Measurements from ENCODE around the gene FFAR3.

The FFAR3 gene, protein sequence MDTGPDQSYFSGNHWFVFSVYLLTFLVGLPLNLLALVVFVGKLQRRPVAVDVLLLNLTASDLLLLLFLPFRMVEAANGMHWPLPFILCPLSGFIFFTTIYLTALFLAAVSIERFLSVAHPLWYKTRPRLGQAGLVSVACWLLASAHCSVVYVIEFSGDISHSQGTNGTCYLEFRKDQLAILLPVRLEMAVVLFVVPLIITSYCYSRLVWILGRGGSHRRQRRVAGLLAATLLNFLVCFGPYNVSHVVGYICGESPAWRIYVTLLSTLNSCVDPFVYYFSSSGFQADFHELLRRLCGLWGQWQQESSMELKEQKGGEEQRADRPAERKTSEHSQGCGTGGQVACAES

DNA sequence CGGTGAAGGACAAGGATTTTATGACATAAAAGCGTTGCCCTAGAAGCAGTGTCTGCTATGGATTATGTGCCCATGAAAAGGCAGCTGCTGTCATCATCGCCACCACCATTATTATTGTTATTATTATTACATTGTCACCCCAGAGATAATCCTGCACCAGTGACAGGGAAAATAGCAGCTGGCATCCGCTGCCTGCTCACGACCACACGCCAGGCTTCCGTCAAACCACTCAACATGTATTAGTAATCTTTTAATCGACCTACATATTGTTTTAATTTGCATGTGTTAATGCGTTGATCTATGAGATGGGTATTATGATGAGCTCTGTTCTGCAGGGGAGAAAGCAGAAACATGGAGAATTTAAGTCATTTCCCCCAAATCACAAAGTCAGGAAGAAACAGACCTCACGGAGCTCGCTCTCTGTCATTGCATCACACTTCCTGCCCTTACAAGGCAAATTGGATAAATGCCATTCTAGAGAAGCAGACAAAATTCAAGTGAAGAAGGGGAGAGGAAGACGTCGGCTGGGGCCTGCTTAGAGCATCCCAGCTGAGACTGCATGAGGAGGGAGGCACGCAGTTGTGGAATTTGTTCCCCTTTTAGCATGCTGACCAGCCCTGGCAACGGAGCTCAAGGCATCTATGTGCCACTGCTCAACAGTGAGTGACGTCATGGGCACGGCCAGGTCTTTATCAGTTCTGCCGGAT, at the start of gene FFAR3:
Gene FFAR3 (plus strand): TSS at position 594 of the 707 bp plus-strand sequence. CDS start 431 bp downstream, outside the sequence.
- no peak for DNase-seq (ENCODE audit: low spot score)

DNA sequence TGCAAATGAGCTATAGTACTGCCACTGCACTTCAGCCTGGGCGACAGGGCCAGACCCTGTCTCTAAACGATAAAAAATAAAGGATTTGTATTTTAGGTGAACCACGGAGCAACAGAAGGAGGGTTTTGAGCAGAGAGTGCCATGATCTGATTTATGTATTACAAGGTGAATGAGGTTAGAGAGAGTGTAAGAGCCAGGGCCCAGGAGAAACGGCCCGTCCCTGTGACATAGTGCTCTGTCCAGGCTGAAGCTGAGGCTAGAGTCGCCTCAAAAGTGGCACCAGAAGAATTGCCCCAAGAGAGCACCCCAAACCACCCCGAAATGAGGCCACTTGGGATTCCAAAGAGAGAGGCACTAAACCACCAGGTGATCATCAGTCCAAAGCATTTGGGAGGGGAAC, 49.4 kb upstream of the FFAR3 start:
- no peak for DNase-seq (ENCODE audit: low spot score)

DNA sequence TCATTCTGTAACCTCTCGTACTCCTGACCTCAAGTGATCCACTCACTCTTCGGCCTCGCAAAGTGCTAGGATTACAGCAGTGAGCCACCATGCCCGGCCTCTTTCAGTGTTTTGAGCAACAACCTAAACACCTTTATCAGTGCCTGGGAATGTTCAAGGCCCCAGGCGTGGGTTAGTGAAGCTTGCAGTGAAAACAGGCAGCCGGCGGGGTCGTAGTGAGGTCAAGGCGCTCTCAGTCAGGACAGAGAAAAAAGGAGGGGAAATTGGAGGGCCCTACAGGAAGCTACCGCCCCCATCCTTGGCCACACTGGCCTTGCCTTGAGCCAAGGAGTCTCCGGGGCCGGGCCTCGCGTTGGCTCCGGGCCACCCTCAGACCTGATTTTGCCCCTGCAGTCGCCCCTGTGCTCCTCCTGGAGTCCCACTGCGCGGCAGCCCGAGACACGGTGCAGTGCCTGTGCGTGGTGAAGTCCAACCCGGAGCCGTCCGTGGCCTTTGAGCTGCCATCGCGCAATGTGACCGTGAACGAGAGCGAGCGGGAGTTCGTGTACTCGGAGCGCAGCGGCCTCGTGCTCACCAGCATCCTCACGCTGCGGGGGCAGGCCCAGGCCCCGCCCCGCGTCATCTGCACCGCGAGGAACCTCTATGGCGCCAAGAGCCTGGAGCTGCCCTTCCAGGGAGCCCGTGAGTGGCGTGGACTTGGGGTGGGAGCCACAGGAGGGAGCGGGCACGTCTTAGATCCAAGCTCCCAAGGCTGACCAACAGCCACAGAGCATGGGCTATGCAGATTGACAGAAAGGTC, 48.6 kb upstream of the FFAR3 start:
- DNase-seq (ENCODE audit: low spot score), result no peak

DNA sequence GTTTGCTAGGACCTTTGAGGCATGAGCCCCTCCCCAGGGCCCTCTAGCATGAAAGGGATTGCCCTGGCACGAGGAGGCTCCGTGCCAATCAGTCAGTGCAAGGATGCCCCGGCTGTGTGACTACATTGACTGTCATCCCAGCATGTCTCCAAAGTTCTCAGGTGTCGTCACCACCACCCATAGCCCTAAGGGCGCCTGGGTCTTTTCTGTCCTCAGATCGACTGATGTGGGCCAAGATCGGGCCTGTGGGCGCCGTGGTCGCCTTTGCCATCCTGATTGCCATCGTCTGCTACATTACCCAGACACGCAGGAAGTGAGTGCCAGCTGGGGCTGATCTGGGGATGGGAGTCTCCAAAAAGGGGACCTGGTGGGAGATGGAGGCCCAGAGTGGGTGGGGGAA, 47.9 kb upstream of the FFAR3 start:
- DNase-seq (ENCODE audit: low spot score), result no peak

DNA sequence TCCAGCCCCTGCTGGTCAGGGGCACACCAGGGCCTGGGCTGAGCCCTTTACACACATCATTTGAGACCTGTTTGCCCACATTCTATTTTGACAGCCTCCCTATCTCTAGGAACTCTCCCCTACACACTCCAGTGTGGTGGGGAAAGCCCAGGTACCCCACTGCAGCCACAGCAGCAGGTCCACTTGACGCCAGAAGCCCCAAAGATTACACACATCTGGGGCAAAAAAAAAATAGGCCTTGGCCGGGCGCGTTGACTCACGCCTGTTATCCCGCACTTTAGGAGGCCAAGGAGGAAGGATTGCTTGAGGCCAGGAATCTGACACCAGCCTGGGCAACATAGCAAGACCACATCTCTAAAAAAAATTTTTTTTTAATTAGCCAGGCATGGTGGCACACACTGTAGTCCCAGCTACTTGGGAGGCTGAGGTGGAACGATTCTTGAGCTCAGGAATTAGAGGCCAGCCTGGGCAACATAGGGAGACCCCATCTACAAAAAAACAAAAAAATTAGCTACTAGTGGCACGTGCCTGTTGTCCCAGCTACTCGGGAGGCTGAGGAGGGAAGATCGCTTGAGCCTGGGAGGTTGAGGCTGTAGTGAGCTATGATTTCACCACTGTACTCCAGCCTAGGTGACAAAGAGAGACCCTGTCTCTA, 47.3 kb upstream of the FFAR3 start:
- no peak for DNase-seq (ENCODE audit: low spot score)

DNA sequence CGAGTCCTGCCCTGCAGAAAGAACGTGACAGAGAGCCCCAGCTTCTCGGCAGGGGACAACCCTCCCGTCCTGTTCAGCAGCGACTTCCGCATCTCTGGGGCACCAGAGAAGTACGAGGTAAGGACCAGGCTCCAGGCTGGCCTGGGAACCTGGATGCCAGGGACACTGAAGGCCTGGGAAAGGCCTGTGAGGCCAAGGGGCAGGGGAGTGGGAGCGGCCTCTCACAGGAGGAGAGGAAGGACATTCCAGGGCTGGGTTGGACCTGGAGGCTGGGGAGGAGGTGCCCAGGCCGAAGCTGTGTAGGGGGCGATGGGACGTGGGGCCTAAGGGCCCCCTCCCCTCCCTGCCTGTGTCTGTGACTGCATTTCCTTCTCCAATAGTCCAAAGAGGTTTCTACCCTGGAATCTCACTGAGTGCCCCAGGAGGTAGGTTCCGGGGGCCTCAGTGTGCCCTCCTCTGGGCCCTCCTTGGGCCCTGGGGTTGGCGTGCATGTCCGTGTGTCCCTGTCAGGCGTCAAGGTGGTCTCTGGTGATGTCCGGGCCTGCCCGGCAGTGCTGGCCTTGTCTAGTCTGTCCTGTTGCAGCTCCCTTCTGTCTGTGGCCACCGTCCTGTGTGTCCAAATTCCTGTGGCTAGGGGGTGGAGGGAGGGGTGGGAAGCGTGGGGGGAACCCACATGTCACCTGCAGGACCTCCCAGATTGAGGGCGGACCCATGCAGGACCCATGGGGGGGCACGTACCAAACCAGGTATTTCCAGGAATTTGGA, 46.2 kb upstream of the FFAR3 start:
- no peak for DNase-seq (ENCODE audit: low spot score)

DNA sequence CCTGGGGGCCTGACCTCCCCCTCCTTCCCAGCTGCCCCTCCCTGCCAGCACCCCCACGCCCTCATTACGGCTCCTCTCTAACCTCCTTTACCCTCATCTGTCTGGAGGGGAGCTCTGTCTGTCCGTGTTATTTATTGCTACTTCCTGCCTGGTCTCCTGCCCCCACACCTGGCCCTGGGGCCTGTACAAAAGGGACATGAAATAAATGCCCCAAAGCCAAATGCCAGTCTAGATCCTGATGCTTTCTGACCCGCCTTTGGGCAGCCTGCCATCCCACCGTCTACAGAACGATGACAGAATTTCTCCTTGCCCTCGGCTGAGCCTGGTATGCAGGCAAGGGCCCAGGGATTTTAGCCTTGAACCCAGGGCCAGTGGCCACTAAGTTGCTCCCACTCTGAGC, 44.7 kb upstream of the FFAR3 start:
- DNase-seq (ENCODE audit: low spot score), result no peak

DNA sequence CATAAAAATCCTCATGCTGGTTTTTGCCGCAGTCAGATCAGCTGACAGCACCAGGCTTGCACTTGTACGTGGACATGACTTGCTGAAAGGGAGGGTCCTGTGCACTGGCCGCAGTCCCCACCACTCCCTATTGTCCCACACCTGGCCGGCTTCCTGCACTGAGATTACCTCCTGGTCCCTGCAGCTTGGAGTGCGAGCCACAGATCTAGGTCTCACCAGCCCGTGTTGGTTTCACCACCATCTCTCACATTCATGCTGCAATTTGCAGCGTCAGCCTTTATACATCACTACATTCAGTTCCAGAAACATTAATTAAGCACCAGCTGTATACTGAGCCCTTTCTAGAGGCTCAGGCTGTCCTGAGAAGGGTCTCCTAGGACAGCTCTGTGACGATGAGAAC, 44.2 kb upstream of the FFAR3 start:
- DNase-seq (ENCODE audit: low spot score), result no peak

DNA sequence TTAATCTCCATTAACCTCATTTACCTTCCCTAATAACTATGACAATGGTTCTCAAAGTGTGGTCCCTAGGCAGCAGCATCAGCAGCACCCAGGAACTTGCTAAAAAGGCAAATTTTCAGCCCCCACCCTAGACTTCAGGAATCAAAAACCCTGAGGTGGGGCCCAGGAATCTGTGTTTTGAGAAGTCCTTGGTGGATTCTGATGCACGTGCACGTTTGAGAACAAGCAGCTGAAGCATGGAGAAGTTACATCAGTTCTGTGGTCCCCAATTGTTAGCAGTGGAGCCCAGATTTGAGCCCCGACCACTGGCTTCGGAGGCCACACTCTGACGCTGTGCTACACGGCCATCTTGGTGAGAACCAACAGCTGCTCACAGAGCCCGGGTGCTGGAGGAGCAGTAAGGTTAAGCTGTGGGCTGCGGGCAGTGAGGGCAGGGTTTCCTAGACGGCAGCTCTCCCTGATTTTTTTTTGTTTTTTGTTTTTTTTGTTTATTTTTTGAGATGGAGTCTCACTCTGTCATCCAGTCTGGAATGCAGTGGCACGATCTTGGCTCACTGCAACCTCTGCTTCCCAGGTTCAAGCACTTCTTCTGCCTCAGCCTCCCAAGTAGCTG, 43.3 kb upstream of the FFAR3 start:
- DNase-seq (ENCODE audit: low spot score), result no peak

DNA sequence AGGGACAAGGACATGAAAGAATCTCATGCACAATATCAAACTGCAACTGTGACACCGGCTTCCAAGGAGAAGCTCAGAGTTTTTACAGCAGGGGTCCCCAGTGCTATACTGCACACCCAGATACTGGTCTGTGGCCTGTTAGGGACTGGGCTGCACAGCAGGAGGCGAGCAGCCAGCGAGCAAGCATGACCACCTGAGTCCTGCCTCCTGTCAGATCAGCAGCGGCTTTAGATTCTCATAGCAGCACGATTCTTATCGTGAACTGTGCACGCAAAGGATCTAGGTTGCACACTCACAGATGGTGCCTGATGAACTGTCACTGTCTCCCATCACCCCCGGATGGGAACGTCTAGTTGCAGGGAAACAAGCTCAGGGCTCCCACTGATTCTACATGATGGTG, 42.4 kb upstream of the FFAR3 start:
- DNase-seq (ENCODE audit: low spot score), result no peak

DNA sequence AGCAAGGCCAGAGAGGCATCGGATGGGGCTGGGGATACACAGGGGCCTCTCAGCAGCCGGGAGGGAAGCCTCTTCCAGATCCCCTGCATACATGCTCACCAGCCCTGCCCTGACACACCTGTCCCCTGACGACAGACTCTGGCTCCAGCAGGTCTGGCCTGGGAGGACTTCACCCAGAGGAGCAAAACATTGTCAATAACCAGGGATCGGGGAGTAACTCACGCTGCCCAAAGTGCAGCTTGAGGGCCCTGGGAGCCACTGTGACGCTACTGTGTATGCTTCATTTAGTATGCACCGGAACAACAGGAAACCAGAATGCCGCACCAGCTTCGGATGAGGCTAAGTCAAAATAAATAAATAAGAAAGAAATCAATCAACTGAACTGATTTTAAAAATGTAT, 41.7 kb upstream of the FFAR3 start:
- DNase-seq (ENCODE audit: low spot score), result no peak

DNA sequence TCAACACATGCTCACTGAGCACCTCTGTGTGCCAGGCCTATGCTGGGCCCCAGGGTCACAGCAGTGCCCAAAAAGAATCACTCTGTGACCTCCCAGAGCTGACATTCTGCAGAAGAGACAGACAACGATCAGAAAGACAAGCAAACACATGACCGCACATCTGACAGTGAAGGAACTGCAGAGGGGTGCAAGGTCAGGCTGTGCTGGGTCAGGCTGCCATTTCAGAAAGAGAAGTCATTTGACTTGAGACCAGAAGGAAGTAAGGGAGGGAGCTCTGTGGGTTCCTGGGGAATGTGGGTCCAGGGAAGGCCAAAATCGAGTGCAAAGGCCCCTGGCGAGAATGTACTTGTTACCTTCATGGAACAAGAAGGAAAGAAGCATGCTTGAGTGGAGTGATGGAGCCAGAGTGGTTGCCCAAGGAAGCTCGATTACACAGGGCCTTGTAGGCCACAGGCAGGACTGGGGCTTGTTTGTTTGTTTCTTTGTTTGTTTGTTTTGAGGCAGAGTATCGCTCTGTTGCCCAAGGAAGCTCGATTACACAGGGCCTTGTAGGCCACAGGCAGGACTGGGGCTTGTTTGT, 40.7 kb upstream of the FFAR3 start:
- no peak for DNase-seq (ENCODE audit: low spot score)

DNA sequence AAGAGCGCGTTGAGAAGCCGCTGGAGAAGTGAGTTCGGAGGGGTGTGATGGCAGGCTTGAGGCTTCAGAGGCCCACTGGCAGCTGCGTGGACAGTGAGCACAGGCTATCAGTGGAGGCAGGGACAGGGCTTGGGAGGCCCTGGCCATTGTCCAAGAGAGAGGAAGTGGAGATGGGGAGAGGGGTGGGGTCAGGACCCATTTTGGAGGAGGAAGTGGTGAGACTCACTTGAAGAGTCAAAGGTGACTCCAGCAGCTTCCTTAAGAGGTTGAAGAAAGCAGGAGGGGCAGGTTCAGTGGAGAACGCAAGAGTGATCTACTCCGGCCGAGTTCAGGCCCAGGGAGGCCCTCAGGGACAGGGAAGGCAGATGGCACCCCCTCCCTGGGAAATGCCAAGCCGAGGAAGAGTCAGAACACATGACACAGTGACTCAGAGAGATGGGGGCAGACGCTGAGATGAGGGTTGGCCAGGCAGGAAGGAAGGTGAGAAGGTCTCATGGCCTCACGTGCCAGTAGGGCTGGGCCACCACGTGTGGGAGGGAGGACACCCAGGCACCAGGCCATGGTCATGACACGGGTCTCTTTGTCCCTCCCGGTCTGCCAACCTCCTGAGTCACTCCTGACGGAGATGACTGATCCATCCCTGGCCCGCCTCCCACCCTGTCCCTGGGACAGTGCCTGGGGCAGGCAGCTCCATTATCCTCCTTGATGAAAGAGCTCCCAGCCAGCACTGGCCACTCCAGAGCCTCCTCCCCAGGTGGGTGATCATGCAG, 39.4 kb upstream of the FFAR3 start:
- no peak for DNase-seq (ENCODE audit: low spot score)

DNA sequence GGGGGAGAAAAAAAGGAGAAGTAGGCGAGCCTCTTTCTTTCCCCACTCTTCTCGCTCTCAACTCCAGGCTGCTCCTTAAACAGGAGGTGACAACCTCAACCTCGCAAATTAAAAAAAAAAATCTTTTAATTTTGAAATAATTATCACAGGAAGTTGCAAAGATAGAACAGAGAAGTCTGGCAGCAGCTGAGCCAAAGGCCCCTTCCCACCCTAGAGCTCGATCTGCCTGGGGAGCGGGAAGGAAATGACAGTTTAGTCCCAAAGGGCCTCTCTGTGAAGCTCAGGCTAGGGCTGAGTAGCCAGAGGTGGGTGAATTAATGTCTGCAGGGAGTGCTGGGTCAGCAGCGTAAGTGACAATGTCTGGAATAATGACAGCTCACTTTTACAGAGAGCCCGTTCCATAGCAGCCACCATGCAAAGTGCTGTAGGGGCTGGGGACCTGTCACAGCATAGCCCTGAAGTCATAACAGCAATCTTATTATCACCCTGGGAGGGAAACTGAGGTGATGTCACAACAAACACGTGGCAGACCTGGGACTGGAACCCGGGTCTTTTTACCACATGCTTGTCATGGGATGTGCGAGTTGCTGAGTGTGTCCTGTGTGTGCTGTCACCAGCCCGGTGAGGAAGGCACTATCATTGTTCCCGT, 38.1 kb upstream of the FFAR3 start:
- DNase-seq (ENCODE audit: low spot score), result no peak

DNA sequence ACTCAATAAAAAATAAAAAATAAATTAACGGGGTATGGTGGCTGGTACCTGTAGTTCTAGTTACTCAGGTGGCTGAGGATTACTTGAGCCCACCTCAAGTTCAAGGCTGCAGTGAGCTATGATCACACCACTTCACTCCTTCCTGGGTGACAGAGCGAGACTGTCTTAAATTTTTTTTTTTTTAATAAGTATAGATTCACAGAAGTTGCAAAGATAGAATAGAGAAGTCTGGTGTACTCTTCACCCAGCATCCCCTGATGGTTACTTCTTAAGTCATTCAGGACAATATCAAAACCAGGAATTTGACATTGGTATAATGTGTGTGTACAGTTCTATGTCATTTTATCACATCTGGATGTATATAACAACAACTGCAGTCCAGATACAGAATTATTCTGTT, 37.0 kb upstream of the FFAR3 start:
- no peak for DNase-seq (ENCODE audit: low spot score)

DNA sequence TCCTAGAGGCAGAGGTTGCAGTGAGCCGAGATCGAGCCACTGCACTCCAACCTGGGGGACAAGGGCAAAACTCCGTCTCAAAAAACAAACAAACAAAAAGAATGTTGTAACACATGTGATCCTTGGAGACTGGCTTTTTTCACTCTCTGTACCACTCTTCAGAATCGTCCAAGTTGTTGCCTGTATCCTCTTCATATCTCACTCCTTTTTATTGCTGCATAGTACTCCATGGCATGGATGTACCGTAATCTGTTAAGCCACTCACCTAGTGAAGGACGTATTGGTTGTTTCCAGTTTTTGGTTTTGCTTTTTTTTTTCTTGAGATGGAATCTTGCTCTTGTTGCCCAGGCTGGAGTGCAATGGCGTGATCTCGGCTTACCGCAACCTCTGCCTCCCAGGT, 36.2 kb upstream of the FFAR3 start:
- DNase-seq (ENCODE audit: low spot score), result no peak

DNA sequence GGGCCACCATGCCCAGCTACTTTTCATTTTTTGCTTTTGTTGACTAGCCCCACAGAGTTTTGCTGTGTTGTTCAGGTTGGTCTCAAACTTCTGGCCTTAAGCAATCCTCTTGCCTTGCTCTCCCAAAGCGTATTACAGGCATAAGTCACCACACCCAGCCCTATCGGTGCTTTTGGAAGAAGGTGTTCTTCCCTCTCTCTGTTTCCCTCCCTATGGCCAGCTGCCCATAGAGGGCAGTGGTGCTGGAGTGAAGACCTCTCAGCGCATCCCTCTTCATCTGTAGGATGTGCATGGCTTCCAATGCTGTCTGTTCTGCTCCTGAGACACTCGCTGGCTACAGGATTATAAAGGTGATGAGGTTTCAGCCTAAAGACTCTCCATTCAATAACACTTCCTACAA, 30.6 kb upstream of the FFAR3 start:
- no peak for DNase-seq (ENCODE audit: low spot score)

DNA sequence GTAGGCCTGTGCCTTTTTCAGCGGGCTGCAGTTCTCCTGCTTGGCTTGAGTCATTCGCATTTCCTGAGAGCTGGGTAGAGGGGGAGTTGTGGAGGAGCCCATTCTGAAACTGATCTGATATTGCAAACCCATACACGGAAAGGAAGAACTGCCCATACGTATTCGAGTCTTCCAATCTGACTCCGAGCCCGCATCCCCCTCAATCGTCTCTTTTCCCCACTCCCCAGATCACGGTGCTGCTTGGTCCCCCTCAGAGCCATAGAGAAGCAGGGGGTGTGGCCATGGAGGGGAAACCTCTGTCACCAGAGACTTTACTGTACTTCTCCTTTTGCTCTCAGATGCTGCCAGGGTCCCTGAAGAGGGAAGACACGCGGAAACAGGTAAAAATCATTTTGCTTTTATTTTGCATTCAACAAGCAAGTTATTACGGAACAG, 29.4 kb upstream of the FFAR3 start, which contains the start of gene CD22:
Gene CD22 (plus strand): TSS at position 337 of the 435 bp plus-strand sequence. CDS start 2,854 bp downstream, outside the sequence.
- DNase-seq (ENCODE audit: low spot score), result no peak

DNA sequence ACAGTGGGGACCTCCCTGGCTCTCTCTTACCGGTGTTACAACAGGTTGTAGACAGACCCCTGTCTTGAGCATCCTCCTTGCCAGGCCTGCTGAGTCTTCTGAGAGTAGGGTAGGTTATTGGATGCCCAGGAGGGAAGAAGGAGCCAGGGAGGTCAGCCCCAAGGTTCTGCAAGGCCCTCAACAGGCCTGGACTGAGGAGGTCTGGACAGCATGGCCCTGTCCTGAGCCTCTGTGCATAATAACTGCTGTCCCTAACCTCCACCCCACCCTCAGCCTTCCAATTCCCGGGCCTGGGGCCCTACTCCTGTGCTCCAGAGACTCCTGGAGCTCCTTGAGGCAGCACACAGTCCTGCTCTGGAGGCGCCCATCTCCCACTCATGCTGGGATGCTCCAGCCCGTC, 28.9 kb upstream of the FFAR3 start:
- DNase-seq (ENCODE audit: low spot score), result no peak

All from cerebellar cortex (tissue), 1 donor.